Natural killer cell (primary cell): Measurements from ENCODE around the gene MTHFR. TPM values are rescaled to one million over a fixed set of nuclear protein-coding genes. Genes with fewer than 3 reads are reported as not detected.
A peak's percentile ranks its signal among the peaks of the same experiment; 100 is the strongest.

Experiments used
- ATAC-seq, 3 donors: fragments of 150-1000 bp in 2 of 3; fragments of 200-7000 bp in 1 of 3; cut with Tn5 transposase; 1 replicate in 1 of 3; 2 replicates in 2 of 3; pipeline ENCODE4 v1.10.0; 2021; ENCODE audit warnings: mild to moderate bottlenecking in 2 of 3, moderate library complexity in 2 of 3
- DNase-seq, 2 donors: peaks; one replicate each; pipeline versions ENCODE4 v3.0.0 to v3.0.0-alpha.2; 2013 to 2021; ENCODE audit warnings: mixed read lengths in 1 of 2
- H3K27ac ChIP-seq: one replicate; pipeline ENCODE4 v1.5.1; 2013; ENCODE audit warnings: mild to moderate bottlenecking, low read length
- H3K27me3 ChIP-seq: one replicate; pipeline ENCODE4 v1.6.1; 2013; ENCODE audit warnings: low read length; ENCODE audit not compliant: control insufficient read depth, insufficient read depth
- H3K36me3 ChIP-seq: one replicate; pipeline ENCODE4 v1.6.1; 2013; ENCODE audit warnings: low read length; ENCODE audit not compliant: control insufficient read depth, insufficient read depth
- H3K4me1 ChIP-seq: one replicate; pipeline ENCODE4 v1.6.1; 2013; ENCODE audit warnings: low read length; ENCODE audit not compliant: control insufficient read depth, insufficient read depth
- H3K4me3 ChIP-seq: one replicate; pipeline ENCODE4 v1.5.1; 2013; ENCODE audit warnings: low read length
- H3K9me3 ChIP-seq: one replicate; pipeline ENCODE4 v1.6.1; 2013; ENCODE audit warnings: low read length; ENCODE audit not compliant: control insufficient read depth, insufficient read depth
- H3K27ac Mint-ChIP-seq, 2 donors: one replicate each; pipeline ENCODE4 v1.8.0; 2022; ENCODE audit warnings: mild to moderate bottlenecking in 2 of 2, mixed read lengths in 2 of 2, moderate library complexity in 1 of 2
- H3K27me3 Mint-ChIP-seq, 2 donors: one replicate each; pipeline ENCODE4 v1.8.0; 2022; ENCODE audit warnings: low read depth in 2 of 2, mixed read lengths in 2 of 2
- H3K36me3 Mint-ChIP-seq: one replicate; pipeline ENCODE4 v1.8.0; 2022; ENCODE audit warnings: mixed read lengths
- H3K4me1 Mint-ChIP-seq, 2 donors: one replicate each; pipeline ENCODE4 v1.8.0; 2022; ENCODE audit warnings: mixed read lengths in 2 of 2
- H3K4me3 Mint-ChIP-seq: one replicate; pipeline ENCODE4 v1.8.0; 2022; ENCODE audit warnings: mild to moderate bottlenecking, moderate library complexity, mixed read lengths
- H3K9me3 Mint-ChIP-seq, 2 donors: one replicate each; pipeline ENCODE4 v1.8.0; 2022; ENCODE audit warnings: mixed read lengths in 2 of 2
- CTCF ChIP-seq: fragments of 200-600 bp; IDR thresholded peaks from one replicate; pipeline ENCODE4 v1.8.0; 2022; ENCODE audit warnings: antibody characterized with exemption
- WGBS: methylation state at CpG from one replicate; pipeline ENCODE4 v1.1.7; 2013; ENCODE audit warnings: missing lambda C conversion rate; ENCODE audit not compliant: insufficient coverage; 5-methylcytosine and 5-hydroxymethylcytosine counted together
- intact Hi-C: fragments of 100-400 bp; cut with micrococcal nuclease; formaldehyde crosslinking; loops from one replicate; pipeline ENCODE4 v1.14.2; 2022
- total RNA-seq, 4 donors: library from RNA; stranded (reverse); fragments of 120-200 nt in 1 of 4; gene quantifications; one replicate each; pipeline versions ENCODE4 v1.2.3 to v1.2.4, GENCODE V29; 2013 to 2022

Gene MTHFR
- total RNA-seq, 3 donors from 2014 or later (not counting 1 experiment from before 2014, with no cell fraction given): 61.8 to 78.4 (median 69.5) TPM

GRCh38 chr1:11788549-11789053 is 17.2 kb downstream of the MTHFR start:
- peaks cover 39% of the 10 kb centered on the region for H3K4me1 ChIP-seq
- no peak overlapping the region for H3K27ac ChIP-seq
- H3K27me3 Mint-ChIP-seq: no peaks in the 10 kb centered on the region
- H3K9me3 ChIP-seq: no peaks in the 10 kb centered on the region
- no peak for DNase-seq
- H3K36me3 ChIP-seq: peaks cover 24% of the 10 kb centered on the region
- no peaks in the 10 kb centered on the region for H3K36me3 Mint-ChIP-seq
- H3K27ac Mint-ChIP-seq: peak overlapping the region in 1 of 2 donors; percentile 38
- no peak overlapping the region for H3K4me3 Mint-ChIP-seq
- H3K27me3 ChIP-seq: no peaks in the 10 kb centered on the region
- no peak for ATAC-seq
- TF ChIP-seq CTCF: no peak
- WGBS: 96% methylated on average over 14 of the region's 14 CpGs
- H3K4me1 Mint-ChIP-seq: peaks cover 5 to 26% of the 10 kb centered on the region in 2 donors
- intact Hi-C loops: no loop called here
- no peaks in the 10 kb centered on the region for H3K9me3 Mint-ChIP-seq
- no peak overlapping the region for H3K4me3 ChIP-seq

GRCh38 chr1:11787804-11788436 is 17.8 kb downstream of the MTHFR start:
- no peak for TF ChIP-seq CTCF
- DNase-seq: no peak
- no peaks in the 10 kb centered on the region for H3K9me3 ChIP-seq
- H3K9me3 Mint-ChIP-seq: no peaks in the 10 kb centered on the region
- no peaks in the 10 kb centered on the region for H3K27me3 Mint-ChIP-seq
- H3K27ac ChIP-seq: no peak overlapping the region
- WGBS: 94% methylated on average over 14 of the region's 14 CpGs
- no peak overlapping the region for H3K4me3 Mint-ChIP-seq
- intact Hi-C loops: no loop called here
- H3K4me1 ChIP-seq: peaks cover 39% of the 10 kb centered on the region
- ATAC-seq: no peak
- H3K4me1 Mint-ChIP-seq: peaks cover 5 to 26% of the 10 kb centered on the region in 2 donors
- no peak overlapping the region for H3K4me3 ChIP-seq
- no peaks in the 10 kb centered on the region for H3K27me3 ChIP-seq
- H3K27ac Mint-ChIP-seq: no peak overlapping the region
- peaks cover 23% of the 10 kb centered on the region for H3K36me3 ChIP-seq
- H3K36me3 Mint-ChIP-seq: no peaks in the 10 kb centered on the region

DNA sequence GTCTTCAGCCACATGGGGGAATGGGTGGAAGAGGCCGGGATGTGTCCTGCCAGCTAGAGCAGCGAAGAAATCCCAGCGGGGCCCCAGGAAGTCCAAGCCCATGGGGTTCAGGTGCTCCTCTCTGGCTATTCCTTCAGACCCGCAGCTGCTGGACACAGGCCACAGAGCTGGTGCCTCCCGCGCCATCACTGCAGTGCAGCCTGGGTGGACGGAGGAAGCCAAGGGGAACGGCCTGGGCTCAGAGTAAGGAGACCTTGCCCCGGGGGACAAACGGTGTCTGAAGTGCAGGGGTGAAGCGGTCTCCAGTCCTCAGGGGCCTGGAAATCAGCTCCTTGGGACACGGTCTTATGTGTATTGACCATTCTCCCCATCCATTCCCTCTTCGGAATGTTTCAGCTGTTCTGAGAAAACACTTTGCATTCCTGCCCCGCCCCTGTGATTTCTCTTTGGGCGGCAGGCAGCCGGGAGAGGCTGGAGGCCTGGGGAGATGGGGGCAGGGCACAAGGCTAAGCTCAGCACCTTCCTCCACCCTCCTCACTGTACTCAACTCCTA is 18.4 kb downstream of the MTHFR start:
- 80% methylated on average over 16 of the region's 16 CpGs for WGBS
- Histone ChIP-seq H3K27me3 (no peaks in the 10 kb centered on the region), H3K4me3 (no peak overlapping the region), H3K9me3 (no peaks in the 10 kb centered on the region), H3K27ac (no peak overlapping the region), H3K36me3 (peaks cover 20% of the 10 kb centered on the region), H3K4me1 (peaks cover 39% of the 10 kb centered on the region)
- intact Hi-C loops: no loop called here
- no peaks in the 10 kb centered on the region for H3K9me3 Mint-ChIP-seq
- H3K4me1 Mint-ChIP-seq: peaks cover 5 to 26% of the 10 kb centered on the region in 2 donors
- TF ChIP-seq CTCF: no peak
- no peaks in the 10 kb centered on the region for H3K27me3 Mint-ChIP-seq
- H3K36me3 Mint-ChIP-seq: no peaks in the 10 kb centered on the region
- DNase-seq: no peak
- no peak for ATAC-seq
- H3K4me3 Mint-ChIP-seq: no peak overlapping the region
- no peak overlapping the region for H3K27ac Mint-ChIP-seq
